ENCODE results near the gene ITGA3. TPM values are rescaled to one million over a fixed set of nuclear protein-coding genes. Genes with fewer than 3 reads are reported as not detected.

The ITGA3 gene
- total and polyA plus RNA-seq, 2 of the 13 experiments (the other 11 are each of a cell fraction or from before 2014, with no cell fraction given), result 0.48 to 0.69 TPM

GRCh38 chr17:50101346-50102163, 45.6 kb downstream of the ITGA3 start (continued):
- no peak for TF ChIP-seq FOSL1 (CRISPR knock-in tag; IDR thresholded peaks at IDR 0.05; ENCODE audit: borderline replicate concordance)
- TF ChIP-seq E2F1 (CRISPR knock-in tag; IDR thresholded peaks at IDR 0.05), result no peak
- no peak for TF ChIP-seq ZNF362 (CRISPR knock-in tag; IDR thresholded peaks at IDR 0.05; ENCODE audit: borderline replicate concordance)
- TF ChIP-seq ZNF616 (CRISPR knock-in tag; IDR thresholded peaks at IDR 0.05; ENCODE audit: low read depth), result no peak
- TF ChIP-seq MAFG (CRISPR knock-in tag; IDR thresholded peaks at IDR 0.05), result no peak
- no peak for TF ChIP-seq ZNF83 (CRISPR knock-in tag; IDR thresholded peaks at IDR 0.05; ENCODE audit: borderline replicate concordance)
- TF ChIP-seq ZNF235 (CRISPR knock-in tag; IDR thresholded peaks at IDR 0.05; ENCODE audit: borderline replicate concordance), result no peak
- TF ChIP-seq ZNF891 (CRISPR knock-in tag; IDR thresholded peaks at IDR 0.05), result no peak
- TF ChIP-seq SP4 (CRISPR knock-in tag; IDR thresholded peaks at IDR 0.05), result no peak
- TF ChIP-seq ZBTB1 (CRISPR knock-in tag; IDR thresholded peaks at IDR 0.05; ENCODE audit: borderline replicate concordance), result no peak
- TF ChIP-seq SRF (IDR thresholded peaks at IDR 0.05; ENCODE audit: low read depth, low read length), result no peak
- TF ChIP-seq ATF2 (CRISPR knock-in tag; IDR thresholded peaks at IDR 0.05), result no peak
- no peak for TF ChIP-seq ZBTB40 (IDR thresholded peaks at IDR 0.05)
- TF ChIP-seq ZBTB40 (CRISPR knock-in tag; IDR thresholded peaks at IDR 0.05), result no peak
- TF ChIP-seq SNAPC5 (CRISPR knock-in tag; IDR thresholded peaks at IDR 0.05; ENCODE audit: borderline replicate concordance), result no peak
- TF ChIP-seq ZMYM4 (CRISPR knock-in tag; IDR thresholded peaks at IDR 0.05), result 0 out of 2 replicates have a peak, but pooled peaks have one; percentile 24
